ENCODE results near the gene TBPL1.

DNA sequence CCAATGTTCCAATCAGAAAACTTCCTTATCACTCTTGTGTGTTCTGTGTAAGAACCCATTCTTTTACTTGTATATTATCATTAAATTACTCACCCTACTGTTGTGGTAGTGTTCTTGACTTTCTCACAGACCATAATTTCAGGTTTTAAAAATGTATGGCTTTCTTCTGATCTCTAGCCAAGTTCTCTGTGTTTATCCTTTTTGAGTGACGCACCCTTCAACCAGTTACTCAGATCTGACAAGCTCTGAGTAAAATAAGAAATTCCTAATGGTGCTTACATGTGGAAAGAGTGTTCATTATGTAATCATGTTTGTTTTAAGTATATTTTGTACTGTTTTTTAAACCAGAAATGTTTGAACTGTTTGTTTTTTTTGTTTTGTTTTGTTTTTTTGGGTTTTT is 11.0 kb downstream of the TBPL1 start:
- TF ChIP-seq POLR2A (IDR thresholded peaks at IDR 0.05) = no peak
- TF ChIP-seq, protein P1, sequence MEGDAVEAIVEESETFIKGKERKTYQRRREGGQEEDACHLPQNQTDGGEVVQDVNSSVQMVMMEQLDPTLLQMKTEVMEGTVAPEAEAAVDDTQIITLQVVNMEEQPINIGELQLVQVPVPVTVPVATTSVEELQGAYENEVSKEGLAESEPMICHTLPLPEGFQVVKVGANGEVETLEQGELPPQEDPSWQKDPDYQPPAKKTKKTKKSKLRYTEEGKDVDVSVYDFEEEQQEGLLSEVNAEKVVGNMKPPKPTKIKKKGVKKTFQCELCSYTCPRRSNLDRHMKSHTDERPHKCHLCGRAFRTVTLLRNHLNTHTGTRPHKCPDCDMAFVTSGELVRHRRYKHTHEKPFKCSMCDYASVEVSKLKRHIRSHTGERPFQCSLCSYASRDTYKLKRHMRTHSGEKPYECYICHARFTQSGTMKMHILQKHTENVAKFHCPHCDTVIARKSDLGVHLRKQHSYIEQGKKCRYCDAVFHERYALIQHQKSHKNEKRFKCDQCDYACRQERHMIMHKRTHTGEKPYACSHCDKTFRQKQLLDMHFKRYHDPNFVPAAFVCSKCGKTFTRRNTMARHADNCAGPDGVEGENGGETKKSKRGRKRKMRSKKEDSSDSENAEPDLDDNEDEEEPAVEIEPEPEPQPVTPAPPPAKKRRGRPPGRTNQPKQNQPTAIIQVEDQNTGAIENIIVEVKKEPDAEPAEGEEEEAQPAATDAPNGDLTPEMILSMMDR (IDR thresholded peaks at IDR 0.05) = no peak

Measured in prostate gland (tissue), 2 donors.